Measurements from ENCODE around the gene APOB.

GRCh38 chr2:21067859-21068537 lies 24.1 kb upstream of the APOB start:
- no peak for TF ChIP-seq CTCF (IDR thresholded peaks at IDR 0.05)
- TF ChIP-seq ZFX (IDR thresholded peaks at IDR 0.05; ENCODE audit: borderline replicate concordance): no peak
